Fibroblast of skin of right biceps (primary cell): Measurements from ENCODE around the gene TCP11.

Experiments used
- DNase-seq: peaks from one replicate; pipeline ENCODE4 v3.0.0-alpha.2; 2013

TCP11 gene

DNA sequence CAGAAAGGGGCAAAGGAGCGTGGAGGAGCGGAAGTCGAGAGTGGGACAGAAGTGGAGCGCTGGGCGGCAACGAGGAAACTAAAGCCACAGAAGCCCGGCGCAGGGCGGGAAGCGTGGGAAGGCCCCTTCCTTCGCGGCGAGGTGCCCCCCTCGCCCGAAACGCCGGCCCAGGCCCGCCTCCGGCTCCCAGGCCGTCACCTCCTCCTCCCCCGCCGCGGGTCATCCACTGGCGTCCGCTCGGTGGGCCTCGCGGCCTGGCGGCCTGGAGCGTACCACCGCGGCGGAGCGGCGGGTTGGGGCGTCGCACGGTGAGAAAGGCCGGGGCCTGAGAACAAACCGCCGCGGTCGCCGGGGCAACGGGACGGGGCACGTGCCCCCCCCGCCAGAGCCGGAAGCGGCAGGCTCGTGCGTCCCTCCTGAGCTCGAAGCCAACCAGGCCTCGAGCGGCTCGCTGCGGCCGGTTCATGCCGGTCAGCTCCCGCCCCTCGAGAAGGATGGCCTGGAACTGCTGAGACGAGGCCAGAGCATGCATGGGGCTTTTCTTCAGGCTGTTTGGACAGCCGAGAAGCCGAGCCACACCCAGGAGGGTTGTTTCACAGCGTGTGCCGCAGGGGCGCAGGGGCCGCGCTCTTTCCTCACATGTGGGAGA is at the start of gene TCP11:
TCP11 (minus strand) TSS at position 333 of the 649 bp plus-strand sequence. CDS start 469 bp downstream, outside the sequence.
- no peak for DNase-seq

DNA sequence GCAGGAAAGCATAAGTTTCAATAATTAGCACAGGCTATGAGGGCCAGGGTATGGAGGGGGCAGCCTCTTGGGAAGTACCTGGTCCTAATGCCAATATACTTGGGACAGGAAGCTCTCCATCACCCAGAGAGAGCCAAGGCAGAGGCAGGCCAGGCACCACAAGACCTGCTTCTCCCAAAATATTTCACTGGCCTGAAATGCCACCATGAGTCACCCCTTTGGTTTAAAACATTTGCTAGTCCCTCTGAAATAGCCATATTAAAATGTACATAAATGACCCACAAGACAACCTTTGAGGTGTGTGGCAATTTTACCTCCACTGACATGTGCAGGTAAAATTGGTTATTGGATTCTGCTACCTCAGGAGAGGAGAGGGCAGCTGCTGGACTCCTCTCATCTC is 49.2 kb upstream of the TCP11 start:
- DNase-seq, result peak; percentile 35

DNA sequence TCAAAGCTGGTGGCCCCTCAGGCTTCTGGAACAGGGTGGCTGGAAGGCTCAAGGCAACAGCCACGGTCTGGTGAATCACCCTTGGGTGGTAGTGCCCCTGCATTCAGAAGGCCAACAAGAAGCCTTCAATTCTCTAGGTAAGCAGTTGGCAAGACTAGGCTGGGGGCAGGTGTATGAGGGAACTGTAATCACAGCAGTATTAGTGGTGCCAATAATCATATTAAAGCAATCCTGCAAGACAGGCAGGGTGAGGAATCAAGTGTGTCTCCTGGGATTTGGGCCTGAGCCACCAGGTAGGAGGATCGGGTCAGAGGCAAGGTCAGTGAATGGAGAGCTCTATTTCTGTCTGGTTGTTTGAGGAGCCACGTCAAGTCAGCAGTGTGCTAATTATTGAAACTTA is 47.7 kb upstream of the TCP11 start:
- no peak for DNase-seq

DNA sequence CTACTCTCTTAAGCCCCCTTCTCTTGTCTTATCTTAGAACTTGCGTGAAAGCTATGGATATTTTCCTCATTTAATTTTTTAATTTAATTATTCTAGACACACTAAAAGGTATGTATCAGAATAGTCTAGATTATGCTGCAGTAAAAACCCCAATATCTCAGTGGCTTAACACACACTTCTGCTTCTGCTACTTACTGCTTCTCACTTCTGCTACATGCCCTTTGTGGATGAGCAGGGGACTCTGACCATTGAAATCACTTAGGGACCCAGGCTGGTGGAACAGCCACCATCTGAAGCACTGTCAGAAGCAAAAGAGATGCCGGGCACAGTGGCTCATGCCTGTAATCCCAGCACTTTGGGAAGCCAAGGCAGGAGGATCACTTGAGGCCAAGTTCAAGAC is 45.4 kb upstream of the TCP11 start:
- no peak for DNase-seq

DNA sequence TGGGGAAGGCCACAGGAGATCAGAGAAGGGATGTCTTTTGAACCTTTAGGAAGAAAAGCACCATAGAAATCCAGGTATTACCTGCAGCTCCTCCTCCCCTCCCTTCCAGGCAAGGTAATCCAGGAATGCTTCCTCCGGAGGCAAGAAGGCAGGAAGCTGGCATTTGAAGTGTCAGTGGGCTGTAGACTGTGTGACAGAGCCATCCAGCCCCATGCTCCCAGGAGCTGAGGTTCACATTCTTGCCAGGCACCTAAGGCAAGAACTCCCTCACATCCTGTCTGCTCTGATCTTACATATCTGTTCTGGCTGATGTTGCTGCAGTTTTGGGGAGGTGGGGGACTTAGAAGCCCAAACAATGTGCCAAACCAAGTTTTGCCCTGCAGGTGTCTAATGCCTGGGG is 44.8 kb upstream of the TCP11 start:
- no peak for DNase-seq

DNA sequence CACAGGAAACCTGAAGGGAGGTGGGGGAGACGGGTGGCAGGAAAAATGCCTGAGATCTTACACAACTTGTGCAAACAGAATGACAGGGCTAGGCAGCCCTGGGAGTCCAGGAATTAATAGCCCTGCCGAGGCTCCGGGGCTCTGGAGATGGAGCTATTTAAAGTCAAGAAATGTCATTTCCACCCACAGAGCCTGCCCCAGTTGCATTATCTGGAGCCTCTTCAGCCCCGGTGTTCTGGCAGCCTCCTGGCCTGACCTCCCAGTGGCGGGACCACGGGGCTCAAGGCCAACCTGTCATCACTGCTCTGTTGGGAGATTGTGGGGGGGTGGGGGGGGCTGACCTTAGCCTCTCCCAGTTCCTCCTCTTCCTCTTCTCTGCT is 44.2 kb upstream of the TCP11 start:
- DNase-seq, result peak; percentile 85

DNA sequence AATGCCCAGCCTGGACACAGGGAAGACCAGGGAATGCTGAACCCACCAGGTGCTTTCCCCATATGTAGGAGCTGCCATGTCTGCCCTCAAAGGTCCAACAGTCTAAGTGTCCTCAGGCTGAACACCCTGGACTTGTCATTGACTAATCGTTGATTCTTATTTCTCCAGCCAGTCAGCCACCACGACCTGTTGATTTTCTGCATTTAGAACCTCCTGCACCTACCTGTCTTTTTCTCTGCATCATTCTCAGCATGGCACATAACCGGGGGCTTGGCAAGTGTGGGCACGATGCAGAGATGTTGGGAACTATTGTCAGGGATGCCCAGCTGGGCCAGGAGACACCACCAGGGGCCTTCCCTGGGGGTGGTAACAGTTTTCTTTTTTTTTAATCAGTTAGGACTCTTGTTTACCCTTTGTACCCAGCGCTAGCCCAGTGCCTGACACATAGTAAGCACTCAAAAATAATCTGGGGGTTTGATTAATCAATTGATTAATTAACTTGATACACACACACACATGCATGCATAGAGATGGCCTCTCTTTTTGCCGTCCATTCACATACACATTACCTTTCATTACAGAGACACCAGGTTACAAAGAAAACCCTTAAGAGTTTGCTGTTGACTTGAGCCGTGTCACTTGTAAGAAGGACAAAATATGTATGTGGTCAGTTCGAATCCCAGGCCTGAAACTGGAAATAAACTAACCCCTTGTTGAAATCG is 43.6 kb upstream of the TCP11 start:
- no peak for DNase-seq

DNA sequence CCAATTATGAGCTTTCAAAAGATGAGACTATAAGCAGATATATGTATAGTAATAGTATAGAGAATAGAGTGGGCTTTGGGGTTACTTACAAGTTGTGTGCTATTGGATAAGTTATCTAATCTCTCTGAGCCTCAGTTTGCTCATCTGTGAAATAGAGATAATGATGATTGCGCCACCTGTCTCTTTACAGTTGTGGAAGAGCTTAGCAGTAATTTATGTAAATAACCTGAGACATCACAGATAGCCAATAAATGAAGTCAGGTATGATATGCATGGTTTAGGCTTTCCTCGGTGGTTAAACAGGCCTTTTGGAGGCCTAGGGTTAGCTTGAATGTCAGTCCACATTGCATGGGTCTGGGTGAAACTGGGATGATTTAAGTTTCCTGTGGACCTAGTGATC is 42.8 kb upstream of the TCP11 start:
- no peak for DNase-seq

DNA sequence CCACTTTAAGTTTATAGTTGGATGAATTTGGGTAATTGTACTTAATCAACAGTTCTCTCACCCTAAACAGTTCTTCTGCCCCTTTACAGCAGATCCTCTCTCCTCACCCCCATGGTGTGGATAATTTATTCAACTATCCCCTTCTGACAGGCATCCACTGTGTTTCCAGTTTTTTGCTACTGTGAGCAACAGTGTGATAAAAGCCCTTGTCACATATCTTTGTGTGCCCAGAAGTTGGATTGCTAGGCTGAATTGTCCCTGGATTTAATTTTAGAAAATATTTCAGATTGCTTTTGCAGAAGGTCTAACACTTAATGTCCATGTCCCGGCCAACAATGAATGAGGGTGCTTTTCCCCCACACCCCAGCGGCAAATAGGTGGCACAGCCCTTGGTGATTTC is 42.1 kb upstream of the TCP11 start:
- DNase-seq, result no peak

DNA sequence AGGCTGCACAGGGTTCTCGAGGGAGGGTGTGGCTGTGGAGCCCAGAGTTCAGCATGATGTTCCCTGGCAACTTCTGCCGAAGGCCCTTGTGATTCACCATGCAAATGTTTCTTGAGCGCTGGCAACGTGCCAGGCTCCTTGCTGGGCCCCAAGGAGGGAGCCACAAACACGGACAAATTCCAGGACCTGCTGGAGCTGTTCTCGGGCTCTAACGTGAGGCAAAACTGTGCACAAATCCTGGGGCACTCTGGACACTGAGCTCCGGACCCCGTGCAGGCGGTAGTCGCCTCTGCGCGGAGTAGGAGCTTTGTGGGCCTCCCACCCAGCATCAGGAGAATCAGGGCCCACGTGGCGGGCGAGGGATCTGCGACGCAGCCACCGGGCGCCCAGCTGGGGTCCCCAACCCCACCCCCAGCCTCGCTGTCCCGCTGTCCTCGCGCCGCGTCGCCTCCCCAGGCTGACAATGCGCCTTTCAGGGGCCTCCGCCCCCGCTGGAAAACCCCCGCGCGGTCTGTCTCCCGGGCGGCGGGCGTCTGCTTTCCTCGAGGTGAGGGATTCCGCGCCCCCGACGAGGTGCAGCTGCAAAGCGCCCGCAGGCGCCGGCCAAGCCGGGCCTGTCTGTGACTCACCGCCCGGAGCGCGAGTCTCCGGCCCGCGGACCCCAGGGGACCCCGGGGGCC is 40.9 kb upstream of the TCP11 start:
- peak; percentile 93 for DNase-seq

DNA sequence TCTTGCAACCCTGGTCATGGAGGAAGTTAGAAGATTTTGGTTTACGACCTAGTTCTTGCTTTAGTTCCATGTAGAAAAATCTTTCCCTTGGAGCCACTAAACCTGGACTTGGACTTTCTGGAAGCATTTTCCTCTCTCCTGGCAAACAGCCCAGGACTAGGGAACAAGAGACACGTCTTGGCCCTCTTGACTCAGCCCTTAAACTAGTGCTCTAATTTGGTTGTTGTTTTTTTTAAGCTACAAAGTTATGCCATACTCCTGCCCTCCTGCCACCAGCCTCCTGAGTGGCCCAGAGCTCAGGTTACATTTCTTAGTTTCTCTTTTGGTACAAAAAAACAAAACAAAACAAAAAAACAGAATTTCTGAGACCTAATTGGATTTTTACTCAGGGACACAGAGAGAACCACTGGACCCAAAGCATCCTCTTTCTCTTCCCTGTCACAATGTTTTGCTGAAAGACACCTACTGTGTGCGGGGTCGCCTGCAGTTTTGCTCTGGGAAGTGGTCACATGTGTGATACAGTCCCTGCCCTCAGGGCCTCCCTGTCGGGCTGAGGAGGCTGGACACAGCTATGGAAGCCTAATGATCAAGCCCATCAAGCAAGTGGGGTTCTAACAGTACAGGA is 40.3 kb upstream of the TCP11 start:
- peak; percentile 89 for DNase-seq

DNA sequence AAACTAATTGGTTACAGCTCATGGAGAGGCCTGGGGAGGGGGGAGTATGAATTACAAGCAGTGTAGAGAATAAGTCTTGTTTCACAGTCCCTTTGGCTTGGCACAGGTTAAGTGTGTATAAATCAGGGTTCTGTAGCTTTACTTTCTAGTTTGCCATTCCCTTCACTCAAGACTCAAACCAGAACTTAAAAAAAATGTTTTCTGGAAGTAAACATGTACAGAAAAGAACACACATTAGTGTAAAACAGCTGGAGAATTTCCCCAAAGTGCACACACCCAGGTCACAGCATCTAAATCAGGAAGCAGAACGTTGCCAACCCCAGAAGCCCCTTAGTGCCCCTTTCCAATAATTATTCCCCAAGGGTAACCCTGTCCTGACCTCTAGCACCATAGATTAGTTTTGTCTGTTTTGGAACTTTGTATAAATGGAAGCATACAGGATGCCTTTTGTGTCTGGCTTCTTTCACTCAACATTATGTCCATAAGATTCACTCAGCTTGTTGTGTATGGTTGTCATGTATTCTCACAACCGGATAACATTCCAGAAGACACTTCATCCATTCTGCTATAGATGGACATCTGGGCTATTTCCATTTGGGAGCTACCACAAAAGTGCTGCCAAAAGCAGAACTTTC is 38.9 kb upstream of the TCP11 start:
- no peak for DNase-seq

DNA sequence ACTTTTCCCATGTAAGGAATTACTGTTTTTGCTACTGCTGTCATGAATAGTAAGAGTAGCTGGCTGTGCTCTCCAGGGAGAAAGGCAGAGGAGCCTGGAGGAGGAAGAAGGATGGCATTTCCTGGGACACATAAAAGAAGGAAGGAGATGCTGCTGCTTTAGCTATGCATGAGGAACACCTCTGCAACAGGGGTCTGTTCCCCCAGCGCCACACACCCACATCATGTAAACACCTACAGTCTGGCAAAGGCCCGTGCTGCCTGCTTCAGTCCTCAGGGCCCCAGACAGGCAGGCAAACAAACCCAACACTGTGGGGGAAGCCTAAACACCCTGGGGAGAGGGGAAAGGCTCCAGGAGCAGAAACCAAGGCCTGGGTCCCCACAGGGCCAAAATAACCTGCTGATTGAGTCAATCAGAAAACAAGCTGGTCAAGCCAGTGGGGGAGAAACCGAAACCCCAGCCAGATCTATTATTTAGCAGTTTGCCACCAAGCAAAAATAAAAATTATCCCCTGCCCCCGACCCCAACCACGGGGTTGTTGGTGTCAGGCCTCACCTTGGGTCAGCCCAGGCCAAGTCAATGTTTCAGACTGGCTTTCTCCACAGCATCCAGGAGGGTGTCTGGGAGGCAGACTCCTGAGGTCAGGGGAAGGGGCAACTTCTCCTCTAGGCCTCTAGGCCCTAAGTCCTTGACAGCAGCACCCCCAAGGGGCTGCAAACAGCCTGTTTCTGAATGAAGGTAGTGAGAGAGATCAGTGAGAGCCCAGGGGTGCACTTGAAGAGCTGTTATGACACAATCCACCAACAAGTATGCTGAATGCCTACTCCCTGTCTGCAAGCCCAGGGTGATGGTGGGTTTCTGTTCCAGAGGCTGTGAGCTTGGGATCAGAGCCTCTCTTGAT is 38.0 kb upstream of the TCP11 start:
- peak; percentile 44 for DNase-seq

DNA sequence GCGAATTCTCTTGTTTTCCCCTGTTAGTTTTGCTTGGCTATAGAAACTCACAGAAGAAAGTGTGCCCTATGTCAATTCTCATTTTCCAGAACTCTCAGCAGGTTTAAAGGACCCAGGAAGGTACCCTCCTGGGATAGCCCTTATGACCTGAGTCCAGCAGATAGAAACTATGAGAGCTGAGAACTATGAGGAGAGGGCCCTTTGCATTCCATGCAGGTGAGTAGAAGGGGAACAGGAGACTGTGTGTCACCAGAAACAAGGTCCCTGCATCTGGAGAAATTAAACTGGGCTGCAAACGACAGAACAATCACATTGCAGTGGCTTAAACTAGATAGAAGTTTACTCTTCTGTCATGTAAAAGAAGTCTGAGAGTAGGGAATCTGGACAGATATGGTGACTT is 36.9 kb upstream of the TCP11 start:
- no peak for DNase-seq

DNA sequence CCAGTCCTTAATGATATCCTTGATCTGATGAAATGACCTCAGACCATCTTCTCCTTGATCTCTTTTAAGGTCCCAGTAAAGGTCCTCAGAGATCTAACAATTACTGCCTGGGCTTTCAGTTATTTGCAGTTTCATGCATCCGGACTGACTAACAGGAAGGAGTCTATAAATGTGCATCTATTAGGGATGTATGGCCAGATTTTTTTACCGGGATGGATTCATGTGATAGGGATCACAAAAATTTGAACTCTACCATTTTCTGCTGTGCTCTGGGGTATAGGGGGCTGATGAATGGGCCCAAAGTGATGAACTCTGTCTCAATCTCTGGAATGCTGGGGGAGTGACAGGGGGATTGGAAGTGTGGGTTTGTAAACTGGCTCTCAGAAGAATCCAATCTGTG is 36.5 kb upstream of the TCP11 start:
- peak; percentile 89 for DNase-seq

DNA sequence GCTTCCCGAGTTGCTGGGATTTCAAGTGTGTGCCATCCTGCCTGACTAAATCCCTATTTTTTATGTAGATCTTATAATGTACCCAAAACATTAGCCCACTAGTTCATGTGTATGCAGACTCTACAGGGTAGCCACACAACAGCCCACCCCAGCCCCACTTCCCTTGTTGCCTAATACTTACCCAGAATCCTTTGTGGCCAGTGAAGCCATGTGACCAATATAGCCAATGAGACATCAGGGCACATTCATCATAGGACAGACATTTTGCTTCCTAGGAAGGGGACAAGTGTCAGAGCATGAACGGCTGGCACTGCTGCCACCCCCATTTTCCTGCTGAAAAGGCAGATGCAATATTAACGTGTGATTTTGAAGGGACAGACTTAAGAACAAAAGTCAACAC is 36.0 kb upstream of the TCP11 start:
- peak; percentile 53 for DNase-seq

DNA sequence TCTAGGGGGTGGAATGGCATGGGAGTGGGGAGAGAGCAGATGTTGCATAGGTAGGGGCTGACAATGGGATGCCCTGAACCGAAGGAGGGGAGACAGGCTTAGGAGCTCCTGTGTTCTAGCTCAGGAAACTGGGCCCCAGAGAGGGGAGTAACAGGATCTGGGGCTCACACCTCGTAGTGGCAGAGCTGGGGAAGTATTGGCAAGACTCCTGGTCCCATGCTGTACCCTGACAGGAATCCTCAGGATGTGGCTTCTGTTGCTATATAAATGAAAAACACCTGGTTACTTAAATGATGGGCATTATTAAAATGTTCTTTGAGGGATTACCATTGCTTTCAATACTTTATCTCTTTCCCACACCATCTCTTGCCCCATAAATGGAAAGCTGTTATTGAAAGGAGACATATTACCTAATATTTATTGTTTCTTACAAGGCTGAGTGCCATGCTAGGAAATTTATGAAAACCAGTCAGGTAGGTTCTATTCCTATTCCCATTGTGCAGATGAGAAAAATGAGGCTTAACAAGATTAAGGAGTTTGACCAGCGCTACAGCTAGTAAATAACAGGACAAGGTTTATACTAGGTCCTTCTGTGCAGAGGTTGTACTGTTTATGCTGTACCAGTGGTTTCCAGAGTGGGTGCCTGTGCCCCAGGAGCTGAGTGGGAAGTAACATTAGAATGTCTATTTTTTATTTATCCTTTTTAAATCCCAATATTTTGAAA is 35.3 kb upstream of the TCP11 start:
- peak; percentile 51 for DNase-seq

DNA sequence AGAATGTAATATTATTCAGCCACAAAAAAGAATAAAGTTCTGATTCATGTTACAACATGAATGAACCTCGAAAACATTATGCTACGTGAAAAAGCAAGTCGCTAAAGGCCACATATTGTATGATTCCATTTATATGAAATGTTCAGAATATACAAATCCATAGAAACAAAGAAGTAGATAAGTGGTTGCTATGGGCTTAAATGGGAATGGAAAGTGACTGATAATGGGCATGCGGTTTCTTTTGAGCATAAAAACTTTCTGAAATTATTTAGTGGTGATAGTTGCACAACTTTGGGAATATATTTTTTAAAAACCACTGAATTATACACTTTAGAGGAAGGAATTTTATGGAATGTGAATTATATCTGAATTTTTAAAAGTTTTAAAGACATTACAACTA is 33.4 kb upstream of the TCP11 start:
- DNase-seq, result no peak

DNA sequence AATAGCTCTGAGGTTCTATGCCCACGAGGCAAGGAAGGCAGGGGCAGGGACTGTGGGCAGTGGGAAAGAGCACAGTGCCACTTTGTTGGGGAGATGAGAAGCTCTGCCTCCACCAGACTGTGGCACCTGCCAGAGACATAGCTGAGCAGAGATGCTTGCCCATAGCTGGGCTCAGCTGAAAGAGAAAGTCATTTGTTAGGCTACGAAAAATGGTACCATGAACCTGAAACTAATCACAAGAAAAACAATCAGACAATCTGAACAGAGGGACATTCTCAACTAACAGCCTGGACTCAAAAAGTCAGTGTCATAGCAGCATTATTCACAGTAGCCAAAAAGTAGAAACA is 32.9 kb upstream of the TCP11 start:
- DNase-seq, result no peak

DNA sequence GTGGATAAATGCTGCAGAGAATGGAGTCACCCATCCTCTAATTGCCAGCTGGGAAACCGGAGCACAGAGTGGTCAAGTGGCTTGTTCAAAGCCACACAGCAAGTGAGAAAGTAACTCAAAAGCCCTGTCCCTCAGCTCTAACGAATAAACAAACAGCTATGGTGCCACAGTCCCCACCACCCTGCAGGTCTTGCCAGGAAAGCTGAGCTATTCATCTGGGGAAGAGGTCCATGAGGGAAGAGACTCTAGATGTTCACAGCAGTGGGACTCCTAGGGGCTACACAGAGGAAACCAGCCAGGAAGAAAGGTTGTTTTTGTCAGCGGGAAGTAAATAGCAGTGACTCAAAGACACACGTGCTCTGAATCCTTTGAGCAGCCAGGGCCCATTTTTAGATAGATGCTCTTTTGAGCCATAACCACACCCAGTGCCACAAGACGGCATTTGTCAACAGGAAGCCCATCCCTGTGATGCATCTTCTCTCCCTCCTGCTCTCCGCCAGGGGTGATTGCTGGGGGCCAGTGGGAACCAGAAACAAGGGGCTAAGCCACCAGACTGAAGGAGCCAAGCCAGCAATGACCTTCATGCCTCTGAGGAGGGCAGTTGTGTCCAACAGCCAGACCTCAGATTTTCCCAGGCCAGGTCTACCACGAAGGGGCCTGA is 32.4 kb upstream of the TCP11 start:
- peak; percentile 55 for DNase-seq

DNA sequence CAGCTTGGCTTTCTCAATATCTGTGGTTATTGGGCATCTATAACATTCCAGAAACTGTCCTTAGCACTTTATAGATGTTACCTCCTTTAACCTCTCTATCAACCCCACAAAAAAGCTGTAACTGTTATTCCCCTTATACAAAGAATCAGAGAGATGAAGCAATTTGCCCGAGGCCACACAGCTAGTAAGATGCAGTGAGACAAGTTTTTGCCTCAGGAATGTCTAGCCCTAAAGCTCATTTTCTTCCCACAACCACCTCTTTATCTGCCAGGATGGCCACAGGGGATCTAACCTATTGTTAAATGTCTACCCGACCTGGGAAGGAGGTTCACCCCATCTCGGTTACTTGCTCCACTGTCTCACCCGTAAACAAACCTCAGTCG is 31.9 kb upstream of the TCP11 start:
- DNase-seq, result peak; percentile 60
